GM12865 (cell line): ENCODE results near the gene PDE4B.
A peak's percentile ranks its signal among the peaks of the same experiment; 100 is the strongest.

Source experiments
- DNase-seq: peaks from one replicate; pipeline ENCODE4 v3.0.0; 2010; ENCODE audit warnings: low read depth
- H3K4me3 ChIP-seq: 2 replicates; pipeline ENCODE4 v1.5.1; 2011; ENCODE audit warnings: mild to moderate bottlenecking, low read depth, low read length, control low read depth
- CTCF ChIP-seq: IDR thresholded peaks from 2 replicates; pipeline ENCODE4 v1.5.1; 2011; ENCODE audit warnings: low read length, control low read depth, low read depth, inconsistent platforms; ENCODE audit not compliant: insufficient read depth; ENCODE audit errors: missing control alignments

PDE4B gene

GRCh38 chr1:65824103-65824502, 31.4 kb downstream of the PDE4B start:
- H3K4me3 ChIP-seq, result no peak overlapping the region
- no peak for DNase-seq
- no peak for TF ChIP-seq CTCF

- H3K4me3 ChIP-seq, result no peak overlapping the region
- DNase-seq, result no peak
- no peak for TF ChIP-seq CTCF
Observed at GRCh38 chr1:65825741-65826140, 33.0 kb downstream of the PDE4B start.

- no peak for DNase-seq
- TF ChIP-seq CTCF, result no peak
- H3K4me3 ChIP-seq, result no peak overlapping the region
Observed at GRCh38 chr1:65826782-65827181, 34.1 kb downstream of the PDE4B start.

DNA sequence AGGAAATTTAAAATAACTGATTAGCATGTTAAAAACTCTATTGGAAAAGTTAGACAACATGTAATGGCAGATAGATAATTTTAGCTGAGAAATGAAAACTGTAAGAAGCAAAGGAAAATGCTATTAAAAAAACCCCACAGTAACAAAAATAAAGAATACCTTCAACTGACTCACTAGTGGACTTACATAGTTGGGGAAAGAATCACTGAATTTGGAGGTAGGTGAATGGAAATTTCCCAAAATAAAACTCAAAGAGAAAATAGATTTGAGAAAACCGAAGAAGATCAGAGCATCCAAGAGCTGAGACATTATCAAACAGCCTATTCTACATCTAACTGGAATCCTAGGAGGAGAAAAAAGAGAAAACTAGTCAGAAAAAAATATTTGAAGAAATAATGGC, 34.7 kb downstream of the PDE4B start:
- no peak for DNase-seq
- H3K4me3 ChIP-seq, result no peak overlapping the region
- no peak for TF ChIP-seq CTCF

DNA sequence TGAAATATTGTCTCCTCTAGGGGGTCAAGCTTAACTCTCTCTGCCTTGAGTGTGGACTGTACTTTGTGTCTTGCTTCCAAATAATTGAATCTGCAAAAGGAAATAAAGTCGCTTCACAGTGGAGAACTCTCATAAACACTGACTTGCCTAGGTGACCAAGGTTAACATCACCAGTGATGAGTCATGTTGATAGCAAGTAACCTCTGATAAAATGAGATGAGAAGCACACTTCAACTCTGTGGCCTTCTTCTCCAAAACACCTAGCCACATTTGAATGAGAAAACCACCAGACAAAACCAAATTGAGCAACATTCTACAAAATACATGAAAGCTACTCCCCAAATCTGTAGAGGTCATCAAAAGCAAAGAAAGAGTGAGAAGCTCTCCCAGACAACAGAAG, 37.6 kb downstream of the PDE4B start:
- H3K4me3 ChIP-seq, result no peak overlapping the region
- TF ChIP-seq CTCF, result no peak
- peak; percentile 22 for DNase-seq

GRCh38 chr1:65832296-65832695, 39.6 kb downstream of the PDE4B start:
- no peak overlapping the region for H3K4me3 ChIP-seq
- no peak for DNase-seq
- TF ChIP-seq CTCF, result no peak

GRCh38 chr1:65836686-65837085, 44.0 kb downstream of the PDE4B start:
- no peak for DNase-seq
- TF ChIP-seq CTCF, result no peak
- no peak overlapping the region for H3K4me3 ChIP-seq
